DND-41 (cell line): ENCODE results near the gene IER3.

Source experiments
- ATAC-seq: fragments of 200-7000 bp; cut with Tn5 transposase; 3 replicates; pipeline ENCODE4 v1.9.1; 2021; ENCODE audit warnings: low read depth; ENCODE audit not compliant: insufficient read depth
- DNase-seq: peaks from one replicate; pipeline ENCODE4 v3.0.0-alpha.2; 2020
- H2AFZ ChIP-seq: 2 replicates; pipeline ENCODE4 v1.6.0; 2012; ENCODE audit warnings: low read depth, low read length
- H3K27ac ChIP-seq: 2 replicates; pipeline ENCODE4 v1.5.1; 2012; ENCODE audit warnings: low read length, inconsistent platforms
- H3K27me3 ChIP-seq: fragments of 200-600 bp; sonication (generic); 2 replicates; pipeline ENCODE4 v1.6.0; 2012; ENCODE audit warnings: low read length, mild to moderate bottlenecking, inconsistent platforms; ENCODE audit not compliant: insufficient read depth, poor library complexity
- H3K36me3 ChIP-seq: 2 replicates; pipeline ENCODE4 v1.5.1; 2012; ENCODE audit warnings: low read length, inconsistent platforms; ENCODE audit not compliant: insufficient read depth
- H3K4me1 ChIP-seq: 2 replicates; pipeline ENCODE4 v1.5.1; 2012; ENCODE audit warnings: mild to moderate bottlenecking, low read length; ENCODE audit not compliant: insufficient read depth
- H3K4me2 ChIP-seq: 2 replicates; pipeline ENCODE4 v1.6.0; 2012; ENCODE audit warnings: mild to moderate bottlenecking, moderate library complexity, low read length, inconsistent platforms; ENCODE audit not compliant: insufficient read depth
- H3K4me3 ChIP-seq, 2 experiments: fragments of 200-600 bp in 1 of 2; shearing (Covaris generic) in 1 of 2; 2 replicates each; pipeline ENCODE4 v1.5.1; 2012 to 2016; ENCODE audit warnings: inconsistent platforms in 2 of 2, low read length in 2 of 2, mild to moderate bottlenecking in 2 of 2, low read depth in 1 of 2, moderate library complexity in 1 of 2
- H3K79me2 ChIP-seq: 2 replicates; pipeline ENCODE4 v1.6.0; 2012; ENCODE audit warnings: low read length, inconsistent platforms; ENCODE audit not compliant: insufficient read depth
- H3K9ac ChIP-seq: 2 replicates; pipeline ENCODE4 v1.6.0; 2012; ENCODE audit warnings: low read depth, mild to moderate bottlenecking, inconsistent platforms, low read length, moderate library complexity
- H3K9me3 ChIP-seq: 2 replicates; pipeline ENCODE4 v1.5.1; 2012; ENCODE audit warnings: low read length, moderate library complexity, mild to moderate bottlenecking, inconsistent platforms; ENCODE audit not compliant: insufficient read depth, severe bottlenecking
- H4K20me1 ChIP-seq: 2 replicates; pipeline ENCODE4 v1.6.0; 2012; ENCODE audit warnings: low read length; ENCODE audit not compliant: insufficient read depth
- CTCF ChIP-seq: IDR thresholded peaks from 2 replicates; pipeline ENCODE4 v1.5.1; 2012; ENCODE audit warnings: borderline replicate concordance, low read length, moderate library complexity, mild to moderate bottlenecking; ENCODE audit not compliant: poor library complexity, severe bottlenecking; ENCODE audit errors: extremely low read depth
- EZH2 ChIP-seq: IDR thresholded peaks from 3 replicates; pipeline ENCODE4 v1.6.1; 2012; ENCODE audit warnings: borderline replicate concordance, low read depth, mild to moderate bottlenecking, moderate library complexity, low read length, inconsistent platforms; ENCODE audit not compliant: severe bottlenecking

The IER3 gene

GRCh38 chr6:30700340-30700739 lies 44.0 kb downstream of the IER3 start:
- TF ChIP-seq EZH2 = no peak
- no peak for TF ChIP-seq CTCF
- Histone ChIP-seq H3K79me2 (no peaks in the 10 kb centered on the region), H3K9me3 (no peaks in the 10 kb centered on the region), H3K36me3 (peaks cover 38% of the 10 kb centered on the region), H3K27ac (no peak overlapping the region), H3K4me3 (no peak overlapping the region), H3K27me3 (no peaks in the 10 kb centered on the region), H4K20me1 (no peaks in the 10 kb centered on the region), H3K4me2 (no peak overlapping the region), H2AFZ (no peak overlapping the region), H3K4me1 (no peaks in the 10 kb centered on the region), H3K9ac (no peak overlapping the region)
- DNase-seq (no peak), ATAC-seq (no peak)

DNA sequence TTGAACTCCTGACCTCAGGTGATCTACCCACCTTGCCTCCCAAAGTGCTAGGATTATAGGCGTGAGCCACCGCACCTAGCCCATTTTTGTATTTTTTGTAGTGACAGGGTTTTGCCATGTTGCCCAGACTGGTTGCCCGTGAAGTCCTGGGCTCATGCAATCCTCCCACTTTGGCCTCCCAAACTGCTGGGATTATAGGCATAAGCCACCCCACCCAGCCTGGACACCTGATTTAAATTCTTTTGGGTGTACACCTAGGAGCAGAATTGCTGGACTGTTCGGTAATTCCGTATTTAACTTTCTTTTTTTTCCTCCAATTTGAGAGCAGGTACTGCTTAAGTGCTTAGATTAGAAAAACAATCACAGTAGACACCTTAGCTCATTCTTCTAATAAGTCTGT lies 47.9 kb downstream of the IER3 start:
- Histone ChIP-seq H3K4me3 (no peak overlapping the region), H3K9me3 (no peaks in the 10 kb centered on the region), H3K27me3 (no peaks in the 10 kb centered on the region), H4K20me1 (no peaks in the 10 kb centered on the region), H3K36me3 (peaks cover 6% of the 10 kb centered on the region), H3K27ac (no peak overlapping the region), H3K4me2 (no peak overlapping the region), H2AFZ (no peak overlapping the region), H3K79me2 (no peaks in the 10 kb centered on the region), H3K4me1 (peaks cover 3% of the 10 kb centered on the region), H3K9ac (no peak overlapping the region)
- TF ChIP-seq CTCF (no peak), EZH2 (no peak)
- ATAC-seq (no peak), DNase-seq (no peak)
